GM23248 (cell line): ENCODE data around the gene RBFOX1.

Experiments
- EZH2 ChIP-seq: fragments of 200-600 bp; sonication (generic); IDR thresholded peaks from 2 replicates; pipeline ENCODE4 v1.6.1; 2018; ENCODE audit warnings: antibody characterized with exemption, mild to moderate bottlenecking; ENCODE audit not compliant: insufficient read depth, poor library complexity, severe bottlenecking
- EZH2phosphoT487 ChIP-seq: fragments of 200-600 bp; sonication (generic); IDR thresholded peaks from 2 replicates; pipeline ENCODE4 v1.6.1; 2018; ENCODE audit warnings: antibody characterized with exemption, moderate library complexity, mild to moderate bottlenecking, low read depth; ENCODE audit not compliant: insufficient read depth

DNA sequence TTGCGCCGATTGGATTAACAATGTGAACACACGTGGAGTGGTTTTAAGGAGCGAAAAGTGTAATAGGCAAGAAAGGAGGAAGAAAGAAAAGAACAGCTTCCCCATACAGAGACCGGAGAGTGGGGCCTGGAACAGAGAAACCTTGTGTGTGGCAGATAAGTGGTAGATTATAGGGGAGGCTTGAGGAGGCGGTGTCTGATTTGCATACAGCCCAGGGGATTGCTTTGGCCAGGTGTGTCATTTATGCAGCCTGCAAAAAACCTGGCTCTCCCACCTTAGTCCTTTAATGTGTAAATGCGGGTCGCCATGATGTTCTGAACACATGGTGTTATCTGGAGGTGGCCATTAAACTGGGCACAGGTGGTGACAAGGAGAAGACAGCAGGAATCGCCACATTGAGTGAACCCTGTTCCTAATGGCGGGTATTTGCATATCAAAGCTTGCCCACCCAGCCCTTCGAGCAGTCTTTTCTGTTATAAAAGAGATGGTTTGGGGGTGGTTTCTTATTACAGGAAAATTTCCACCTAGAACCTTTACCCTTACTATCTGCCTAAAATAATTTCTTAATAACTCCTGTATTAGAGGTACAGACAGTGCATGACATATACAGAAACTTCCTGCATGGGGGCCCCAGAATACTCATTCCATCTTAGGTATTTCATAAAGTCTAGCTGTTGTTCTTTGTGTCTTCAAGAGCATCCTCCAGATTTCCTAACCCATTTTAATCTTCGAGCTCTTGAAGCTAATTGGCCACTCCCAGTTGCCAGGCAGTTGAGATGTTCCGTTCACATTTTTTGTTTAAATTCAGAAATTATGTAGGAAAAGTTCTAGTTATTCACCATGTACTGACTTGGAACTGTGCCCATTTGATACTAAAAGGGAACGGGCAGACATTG is 292.5 kb downstream of the RBFOX1 start:
- TF ChIP-seq EZH2phosphoT487 (no peak), EZH2 (no peak)
